Measurements from ENCODE around the gene DDX47. TPM values are rescaled to one million over a fixed set of nuclear protein-coding genes. Genes with fewer than 3 reads are reported as not detected.
"Not testable (repeated sequence)": the region's sequence is repeated elsewhere in the genome, so short reads cannot be mapped to it uniquely, and the experiment has no call there.

DDX47 gene
- total and polyA plus RNA-seq, 7 donors, result 39.6 to 69.5 (median 50.4) TPM

- Histone ChIP-seq H3K4me3 (no peak overlapping the region), H3K36me3 (ENCODE audit: insufficient read depth in 1 of 2, low read depth in 1 of 2) (no peaks in the 10 kb centered on the region), H3K27ac (no peak overlapping the region), H3K4me1 (no peaks in the 10 kb centered on the region), H3K9me3 (no peaks in the 10 kb centered on the region), H3K27me3 (ENCODE audit: insufficient read depth in 3 of 3, low read length in 2 of 3) (no peaks in the 10 kb centered on the region)
- WGBS, 3 donors, result 88 to 95% (median 93%) methylated on average over 4 of the region's 4 CpGs
- intact Hi-C loops (cut with DNase I), result no loop called here
- DNase-seq, result no peak
- ATAC-seq, result no peak
- no peak for TF ChIP-seq CTCF (IDR thresholded peaks at IDR 0.05)
Observed at GRCh38 chr12:12845794-12846243, 32.7 kb downstream of the DDX47 start.

DNA sequence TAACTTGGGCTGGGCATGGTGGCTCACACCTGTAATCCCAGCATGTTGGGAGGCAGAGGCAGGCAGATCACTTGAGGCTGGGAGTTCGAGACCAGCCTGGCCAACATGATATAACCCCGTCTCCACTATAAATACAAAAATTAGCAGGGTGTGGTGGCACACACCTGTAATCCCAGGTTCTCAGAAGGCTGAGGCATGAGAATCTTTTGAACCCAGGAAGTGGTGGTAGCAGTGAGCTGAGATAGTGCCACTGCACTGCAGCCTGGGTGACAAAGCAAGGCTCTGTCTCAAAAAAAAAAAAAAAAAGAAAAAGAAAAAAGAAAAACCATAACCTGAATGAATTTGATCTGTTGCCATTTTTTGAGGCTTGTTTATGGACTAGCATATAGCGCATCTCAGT, 33.6 kb downstream of the DDX47 start:
- H3K4me3 ChIP-seq; H3K4me1 ChIP-seq; intact Hi-C loops (cut with DNase I); H3K36me3 ChIP-seq (ENCODE audit: insufficient read depth in 1 of 2, low read depth in 1 of 2); DNase-seq; H3K27me3 ChIP-seq (ENCODE audit: insufficient read depth in 3 of 3, low read length in 2 of 3); ATAC-seq; H3K27ac ChIP-seq; H3K9me3 ChIP-seq: not testable (repeated sequence)
- WGBS, 3 donors, result 94 to 99% (median 98%) methylated on average over 3 of the region's 3 CpGs

GRCh38 chr12:12853435-12853834, 40.3 kb downstream of the DDX47 start:
- 60 to 67% (median 61%) methylated on average over 3 of the region's 3 CpGs for WGBS, 3 donors
- H3K36me3 ChIP-seq (ENCODE audit: insufficient read depth in 1 of 2, low read depth in 1 of 2), result no peaks in the 10 kb centered on the region
- ATAC-seq (no peak), DNase-seq (no peak)
- TF ChIP-seq CTCF (IDR thresholded peaks at IDR 0.05), result no peak
- H3K4me1 ChIP-seq, result no peaks in the 10 kb centered on the region
- intact Hi-C loops (cut with DNase I), result no loop called here
- H3K27ac ChIP-seq, result no peak overlapping the region
- H3K4me3 ChIP-seq, result no peak overlapping the region
- no peaks in the 10 kb centered on the region for H3K9me3 ChIP-seq
- no peaks in the 10 kb centered on the region for H3K27me3 ChIP-seq (ENCODE audit: insufficient read depth in 3 of 3, low read length in 2 of 3)

DNA sequence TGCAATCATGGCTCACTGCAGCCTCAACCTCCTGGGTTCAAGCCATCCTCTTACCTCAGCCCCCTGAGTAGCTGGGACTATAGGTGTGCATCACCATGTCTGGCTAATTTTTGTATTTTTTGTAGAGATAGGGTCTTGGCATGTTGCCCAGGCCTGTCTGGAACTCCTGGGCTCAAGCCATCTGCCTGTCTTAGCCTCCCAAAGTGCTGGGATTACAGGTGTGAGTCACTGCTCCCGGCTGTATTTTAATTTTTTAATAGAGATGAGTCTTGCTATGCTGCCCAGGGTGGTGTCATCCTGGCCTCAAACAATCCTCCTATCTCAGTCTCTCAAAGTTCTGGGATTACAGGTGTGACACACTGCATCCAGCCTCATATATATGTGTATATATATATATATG, 46.5 kb downstream of the DDX47 start:
- ATAC-seq, result no peak
- H3K9me3 ChIP-seq, result no peaks in the 10 kb centered on the region
- DNase-seq, result no peak
- H3K36me3 ChIP-seq (ENCODE audit: insufficient read depth in 1 of 2, low read depth in 1 of 2), result no peaks in the 10 kb centered on the region
- H3K4me1 ChIP-seq, result no peaks in the 10 kb centered on the region
- H3K4me3 ChIP-seq, result no peak overlapping the region
- no peaks in the 10 kb centered on the region for H3K27me3 ChIP-seq (ENCODE audit: insufficient read depth in 3 of 3, low read length in 2 of 3)
- 43 to 64% (median 61%) methylated on average over 1 of the region's 1 CpG for WGBS, 3 donors
- TF ChIP-seq CTCF (IDR thresholded peaks at IDR 0.05), result no peak
- intact Hi-C loops (cut with DNase I), result no loop called here
- no peak overlapping the region for H3K27ac ChIP-seq

DNA sequence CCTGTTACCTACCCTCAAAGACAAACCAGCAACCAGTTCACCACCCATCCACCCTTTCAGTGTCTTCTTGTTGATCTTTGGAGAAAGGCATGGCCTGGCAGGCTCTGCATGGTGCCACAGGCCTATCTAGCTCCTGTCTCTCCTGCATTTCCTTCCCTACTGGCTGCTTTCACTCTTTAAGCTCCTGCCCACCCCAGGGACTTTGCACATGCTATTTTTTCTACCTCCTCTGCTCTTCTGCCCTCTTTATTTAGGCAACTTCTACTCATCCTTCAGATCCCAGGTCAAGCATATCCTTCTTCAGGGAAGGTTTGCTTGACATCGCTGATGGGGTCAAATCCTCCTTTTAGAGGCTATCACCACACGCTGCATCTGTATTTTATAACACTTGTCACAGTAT, 51.1 kb downstream of the DDX47 start:
- Histone ChIP-seq H3K9me3 (no peaks in the 10 kb centered on the region), H3K4me1 (no peaks in the 10 kb centered on the region), H3K36me3 (ENCODE audit: insufficient read depth in 1 of 2, low read depth in 1 of 2) (no peaks in the 10 kb centered on the region), H3K4me3 (no peak overlapping the region), H3K27ac (no peak overlapping the region), H3K27me3 (ENCODE audit: insufficient read depth in 3 of 3, low read length in 2 of 3) (no peaks in the 10 kb centered on the region)
- 97 to 100% (median 98%) methylated on average over 2 of the region's 2 CpGs for WGBS, 3 donors
- no peak for TF ChIP-seq CTCF (IDR thresholded peaks at IDR 0.05)
- ATAC-seq (no peak), DNase-seq (no peak)
- intact Hi-C loops (cut with DNase I), result no loop called here

All from psoas muscle (tissue), 8 donors.